CD14-positive monocyte (primary cell): ENCODE data around the gene ACSL3. TPM values are rescaled to one million over a fixed set of nuclear protein-coding genes. Genes with fewer than 3 reads are reported as not detected.

Experiments used
- DNase-seq, 3 donors: peaks; one replicate each; pipeline ENCODE4 v3.0.0-alpha.2; 2011 to 2022
- H2AFZ ChIP-seq: 2 replicates; pipeline ENCODE4 v1.6.0; 2012; ENCODE audit warnings: mild to moderate bottlenecking, low read depth, low read length, inconsistent platforms; ENCODE audit not compliant: insufficient read depth, poor library complexity, severe bottlenecking
- H3K27ac ChIP-seq, 2 donors: 1 replicate in 1 of 2; 2 replicates in 1 of 2; pipeline ENCODE4 v1.5.1; 2012 to 2013; ENCODE audit warnings: low read length in 2 of 2, control low read depth in 1 of 2, inconsistent platforms in 1 of 2, low read depth in 1 of 2, mild to moderate bottlenecking in 1 of 2
- H3K27me3 ChIP-seq, 2 donors: one replicate each; pipeline versions ENCODE4 v1.6.0 to v1.6.1; 2011 to 2013; ENCODE audit warnings: low read length in 2 of 2; ENCODE audit not compliant: control insufficient read depth in 2 of 2, insufficient read depth in 2 of 2
- H3K36me3 ChIP-seq, 2 donors: replicated peaks in 1 of 2; 1 replicate in 1 of 2; 2 replicates in 1 of 2; pipeline versions ENCODE4 v1.5.1 to v1.6.1; 2012 to 2013; ENCODE audit warnings: low read length in 2 of 2, control low read depth in 1 of 2, inconsistent platforms in 1 of 2, mild to moderate bottlenecking in 1 of 2; ENCODE audit not compliant: insufficient read depth in 2 of 2, control insufficient read depth in 1 of 2
- H3K4me1 ChIP-seq, 2 donors: 1 replicate in 1 of 2; 2 replicates in 1 of 2; pipeline versions ENCODE4 v1.5.1 to v1.6.1; 2012 to 2013; ENCODE audit warnings: low read length in 2 of 2, control low read depth in 1 of 2, inconsistent platforms in 1 of 2, mild to moderate bottlenecking in 1 of 2, moderate library complexity in 1 of 2; ENCODE audit not compliant: insufficient read depth in 2 of 2, control insufficient read depth in 1 of 2
- H3K4me2 ChIP-seq: replicated peaks from 2 replicates; pipeline ENCODE3; 2012; ENCODE audit warnings: low read length, moderate library complexity, mild to moderate bottlenecking; ENCODE audit not compliant: poor library complexity, severe bottlenecking; ENCODE audit errors: extremely low read depth
- H3K4me3 ChIP-seq, 3 experiments: fragments of 200-600 bp in 1 of 3; sonication (generic) in 1 of 3; replicated peaks in 1 of 3; 1 replicate in 2 of 3; 2 replicates in 1 of 3; pipeline ENCODE4 v1.5.1; 2011 to 2013; ENCODE audit warnings: low read length in 3 of 3, mild to moderate bottlenecking in 3 of 3, control low read depth in 2 of 3, low read depth in 2 of 3, inconsistent platforms in 1 of 3, moderate library complexity in 1 of 3
- H3K79me2 ChIP-seq: 2 replicates; pipeline ENCODE4 v1.6.0; 2012; ENCODE audit warnings: mild to moderate bottlenecking, control low read depth, inconsistent platforms, low read length, moderate library complexity; ENCODE audit not compliant: insufficient read depth
- H3K9ac ChIP-seq: 2 replicates; pipeline ENCODE4 v1.6.0; 2017; ENCODE audit warnings: low read length, mild to moderate bottlenecking; ENCODE audit not compliant: insufficient read depth, poor library complexity, severe bottlenecking
- H3K9me3 ChIP-seq, 2 donors: replicated peaks in 1 of 2; 1 replicate in 1 of 2; 2 replicates in 1 of 2; pipeline versions ENCODE4 v1.5.1 to v1.6.1; 2012 to 2013; ENCODE audit warnings: low read length in 2 of 2, control low read depth in 1 of 2; ENCODE audit not compliant: control insufficient read depth in 1 of 2, insufficient read depth in 1 of 2
- H4K20me1 ChIP-seq: 2 replicates; pipeline ENCODE4 v1.6.0; 2012; ENCODE audit warnings: mild to moderate bottlenecking, low read length, control low read depth, moderate library complexity; ENCODE audit not compliant: insufficient read depth
- H3K27ac Mint-ChIP-seq, 7 donors: one replicate each; pipeline ENCODE4 v1.8.0; 2020; ENCODE audit warnings: mild to moderate bottlenecking in 7 of 7, mixed read lengths in 7 of 7, moderate library complexity in 6 of 7, inconsistent platforms in 2 of 7
- H3K27me3 Mint-ChIP-seq, 3 donors: one replicate each; pipeline ENCODE4 v1.8.0; 2021 to 2022; ENCODE audit warnings: low read depth in 3 of 3, mild to moderate bottlenecking in 3 of 3, mixed read lengths in 3 of 3, moderate library complexity in 3 of 3, inconsistent platforms in 1 of 3
- H3K36me3 Mint-ChIP-seq, 2 donors: one replicate each; pipeline ENCODE4 v1.8.0; 2020; ENCODE audit warnings: mixed read lengths in 2 of 2, inconsistent platforms in 1 of 2, mild to moderate bottlenecking in 1 of 2
- H3K4me1 Mint-ChIP-seq: one replicate; pipeline ENCODE4 v1.8.0; 2020; ENCODE audit warnings: mild to moderate bottlenecking, mixed read lengths
- H3K4me3 Mint-ChIP-seq, 2 donors: one replicate each; pipeline ENCODE4 v1.8.0; 2020; ENCODE audit warnings: mild to moderate bottlenecking in 2 of 2, mixed read lengths in 2 of 2, moderate library complexity in 1 of 2
- H3K9me3 Mint-ChIP-seq, 7 donors: one replicate each; pipeline ENCODE4 v1.8.0; 2020 to 2022; ENCODE audit warnings: mixed read lengths in 7 of 7, mild to moderate bottlenecking in 6 of 7, moderate library complexity in 6 of 7, inconsistent platforms in 2 of 7
- CTCF ChIP-seq: fragments of 200-600 bp; IDR thresholded peaks from one replicate; pipeline ENCODE4 v1.8.0; 2022; ENCODE audit warnings: antibody characterized with exemption, mild to moderate bottlenecking
- WGBS: methylation state at CpG from one replicate; pipeline ENCODE4 v1.1.5; 2013; ENCODE audit warnings: missing lambda C conversion rate; ENCODE audit not compliant: insufficient coverage; 5-methylcytosine and 5-hydroxymethylcytosine counted together
- intact Hi-C, 2 donors: fragments of 100-400 bp; cut with micrococcal nuclease; formaldehyde crosslinking; loops; one replicate each; pipeline versions ENCODE4 v1.15.0 to v1.15.1; 2023
- polyA plus RNA-seq, 3 donors: library from polyadenylated mRNA; depleted of rRNA in 1 of 3; unstranded in 2 of 3; stranded (reverse) in 1 of 3; fragments of 300-500 nt in 2 of 3; fragments of >200 nt in 1 of 3; fragmentation: Illumina TruSeq in 2 of 3; gene quantifications; 1 replicate in 2 of 3; 2 replicates in 1 of 3; pipeline ENCODE4 v1.2.3, GENCODE V29; 2012 to 2021

The ACSL3 gene
- polyA plus RNA-seq, 3 donors: 8.8 to 24.4 (median 19.9) TPM

GRCh38 chr2:222941510-222942032 lies 80.7 kb downstream of the ACSL3 start:
- Histone ChIP-seq H3K9ac (no peak overlapping the region), H3K4me1 (no peaks in the 10 kb centered on the region), H3K79me2 (no peaks in the 10 kb centered on the region), H3K4me2 (no peak overlapping the region), H2AFZ (no peak overlapping the region), H3K27ac (no peak overlapping the region), H3K9me3 (peaks cover 0 to 8% of the 10 kb centered on the region in 2 donors), H3K36me3 (peaks cover 16 to 41% of the 10 kb centered on the region in 2 donors), H3K27me3 (no peaks in the 10 kb centered on the region), H4K20me1 (peaks cover 5% of the 10 kb centered on the region), H3K4me3 (no peak overlapping the region)
- intact Hi-C loops: no loop called here
- H3K27me3 Mint-ChIP-seq: peaks cover 0 to 2% (median 0%) of the 10 kb centered on the region in 3 donors
- DNase-seq: no peak
- peaks cover 4 to 15% (median 12%) of the 10 kb centered on the region in 7 donors for H3K9me3 Mint-ChIP-seq
- peaks cover 34 to 37% of the 10 kb centered on the region in 2 donors for H3K36me3 Mint-ChIP-seq
- no peaks in the 10 kb centered on the region for H3K4me1 Mint-ChIP-seq
- H3K4me3 Mint-ChIP-seq: no peak overlapping the region
- no peak overlapping the region for H3K27ac Mint-ChIP-seq
- no CpG with 5 or more reads among the region's 7 CpGs for WGBS
- no peak for TF ChIP-seq CTCF

DNA sequence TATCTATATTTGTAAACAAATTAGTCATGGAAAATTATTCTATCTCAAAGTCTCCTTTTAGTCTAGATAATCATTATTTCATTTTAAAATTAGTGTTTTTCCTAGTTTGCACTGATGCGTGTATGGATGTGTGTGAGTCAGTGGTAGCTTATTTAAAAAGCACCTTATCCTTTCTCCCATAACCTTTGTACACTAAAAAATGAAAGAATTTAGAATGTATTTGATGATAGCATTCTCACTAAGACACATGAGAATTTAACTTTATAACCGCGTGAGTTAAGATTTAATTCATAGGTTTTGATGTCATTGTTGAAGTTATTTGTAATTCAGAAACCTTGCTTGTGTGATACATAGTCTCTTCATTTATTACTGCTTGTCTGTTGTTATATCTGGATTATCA lies 81.7 kb downstream of the ACSL3 start:
- TF ChIP-seq CTCF: no peak
- no peak overlapping the region for H3K4me3 Mint-ChIP-seq

More for the DNA sequence above, 81.7 kb downstream of the ACSL3 start:
- H4K20me1 ChIP-seq: peaks cover 5% of the 10 kb centered on the region
- H3K36me3 Mint-ChIP-seq: peaks cover 24 to 27% of the 10 kb centered on the region in 2 donors
- peaks cover 14 to 31% of the 10 kb centered on the region in 2 donors for H3K36me3 ChIP-seq
- peaks cover 0 to 8% of the 10 kb centered on the region in 2 donors for H3K9me3 ChIP-seq
- no peak for DNase-seq
- no peaks in the 10 kb centered on the region for H3K79me2 ChIP-seq
- no peak overlapping the region for H3K27ac Mint-ChIP-seq
- no peak overlapping the region for H3K27ac ChIP-seq
- H2AFZ ChIP-seq: no peak overlapping the region
- intact Hi-C loops: no loop called here
- WGBS: no CpG with 5 or more reads among the region's 3 CpGs
- no peak overlapping the region for H3K4me3 ChIP-seq
- no peak overlapping the region for H3K9ac ChIP-seq
- no peaks in the 10 kb centered on the region for H3K27me3 ChIP-seq
- H3K4me2 ChIP-seq: no peak overlapping the region
- no peaks in the 10 kb centered on the region for H3K4me1 ChIP-seq
- peaks cover 0 to 9% (median 2%) of the 10 kb centered on the region in 3 donors for H3K27me3 Mint-ChIP-seq
- no peaks in the 10 kb centered on the region for H3K4me1 Mint-ChIP-seq
- peaks cover 3 to 9% (median 7%) of the 10 kb centered on the region in 7 donors for H3K9me3 Mint-ChIP-seq
